ENCODE measurements around the gene NAA20.

Gene NAA20

GRCh38 chr20:20076297-20077065, 59.3 kb downstream of the NAA20 start:
- DNase-seq, result peak; percentile 52 to 61

GRCh38 chr20:20078041-20078440, 60.9 kb downstream of the NAA20 start:
- no peak for DNase-seq

GRCh38 chr20:20079102-20079784, 62.1 kb downstream of the NAA20 start:
- DNase-seq, result no peak

Data from inflammatory macrophage treated with lipopolysaccharide for 1 hour (primary cell).